Measurements from ENCODE around the gene C1orf21. TPM values are rescaled to one million over a fixed set of nuclear protein-coding genes. Genes with fewer than 3 reads are reported as not detected.

The C1orf21 gene
- total RNA-seq, 2 experiments from 2014 or later = 8.5 to 9.6 TPM

GRCh38 chr1:184390889-184391288 lies 4.1 kb downstream of the C1orf21 start:
- Mint-ChIP-seq H3K27me3 (peaks cover 56% of the 10 kb centered on the region), H3K36me3 (peaks cover 2% of the 10 kb centered on the region), H3K4me3 (no peak overlapping the region), H3K9me3 (ENCODE audit: low read depth) (no peaks in the 10 kb centered on the region), H3K27ac (no peak overlapping the region), H3K4me1 (peaks cover 13% of the 10 kb centered on the region)
- DNase-seq (no peak), ATAC-seq (no peak)
- CTCF ChIA-PET = no interaction called here

GRCh38 chr1:184392067-184392466 lies 5.2 kb downstream of the C1orf21 start:
- peaks cover 11% of the 10 kb centered on the region for H3K4me1 Mint-ChIP-seq
- no peaks in the 10 kb centered on the region for H3K9me3 Mint-ChIP-seq (ENCODE audit: low read depth)
- H3K27me3 Mint-ChIP-seq = peaks cover 62% of the 10 kb centered on the region
- peaks cover 2% of the 10 kb centered on the region for H3K36me3 Mint-ChIP-seq
- H3K27ac Mint-ChIP-seq = no peak overlapping the region
- no peak overlapping the region for H3K4me3 Mint-ChIP-seq
- CTCF ChIA-PET = no interaction called here
- DNase-seq (no peak), ATAC-seq (no peak)

DNA sequence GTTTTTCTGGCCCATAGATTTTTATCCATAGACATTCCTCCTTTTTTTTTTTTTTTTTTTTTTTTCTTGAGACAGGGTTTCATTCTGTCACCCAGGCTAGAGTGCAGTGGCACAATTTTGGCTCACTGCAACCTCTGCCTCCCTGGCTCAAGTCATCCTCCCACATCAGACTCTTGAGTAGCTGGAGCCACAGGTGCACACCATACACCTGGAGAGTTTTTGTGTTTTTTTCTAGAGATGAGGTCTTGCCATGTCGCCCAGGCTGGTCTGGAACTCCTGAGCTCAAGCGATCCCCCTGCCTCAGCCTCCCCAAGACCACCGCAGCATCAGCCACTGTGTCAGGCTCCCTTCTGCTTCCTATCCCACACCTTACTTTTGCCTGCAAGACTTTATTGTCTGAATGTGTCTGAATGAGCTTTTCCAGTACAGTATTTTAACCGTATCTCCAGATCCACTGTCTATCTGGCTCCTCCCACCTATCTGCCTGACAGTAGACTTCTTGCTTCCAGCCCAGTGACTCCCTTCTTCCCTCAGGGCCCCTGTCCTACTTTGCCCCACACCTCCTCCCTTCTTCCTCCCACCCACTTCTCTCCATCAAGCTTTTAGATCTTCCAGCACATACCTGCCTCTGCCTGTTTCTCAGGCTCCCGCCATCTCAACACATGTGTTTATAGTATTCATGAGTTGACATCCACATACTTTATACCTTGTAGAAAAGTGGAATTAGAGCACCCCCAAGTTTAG lies 6.1 kb downstream of the C1orf21 start:
- DNase-seq (no peak), ATAC-seq (no peak)
- Mint-ChIP-seq H3K4me3 (no peak overlapping the region), H3K36me3 (no peaks in the 10 kb centered on the region), H3K27me3 (peaks cover 58% of the 10 kb centered on the region), H3K9me3 (ENCODE audit: low read depth) (no peaks in the 10 kb centered on the region), H3K27ac (no peak overlapping the region), H3K4me1 (peaks cover 7% of the 10 kb centered on the region)
- CTCF ChIA-PET = no interaction called here

GRCh38 chr1:184393962-184394361 lies 7.1 kb downstream of the C1orf21 start:
- Mint-ChIP-seq H3K4me1 (no peaks in the 10 kb centered on the region), H3K4me3 (no peak overlapping the region), H3K27ac (no peak overlapping the region), H3K36me3 (no peaks in the 10 kb centered on the region), H3K9me3 (ENCODE audit: low read depth) (no peaks in the 10 kb centered on the region), H3K27me3 (peaks cover 48% of the 10 kb centered on the region)
- CTCF ChIA-PET = no interaction called here
- no peak for ATAC-seq
- no peak for DNase-seq

DNA sequence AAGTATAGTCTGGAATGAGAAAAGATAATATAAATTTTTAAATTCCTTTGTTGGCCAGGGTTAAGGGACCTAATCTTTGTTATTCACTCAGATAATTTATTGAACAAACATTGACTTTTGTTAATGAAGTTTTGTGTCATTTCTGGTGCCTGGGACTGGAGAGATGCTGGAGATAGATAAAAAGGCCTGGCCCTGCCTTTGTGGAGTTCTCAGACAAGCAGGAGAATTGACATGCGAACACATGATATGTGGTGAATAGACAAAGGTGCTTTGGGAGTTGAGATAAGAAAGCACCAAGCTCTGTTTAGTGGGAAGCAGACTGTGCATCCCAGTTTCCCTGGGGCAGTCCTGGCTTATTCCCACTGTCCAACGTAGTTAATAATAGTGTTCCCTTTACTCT lies 8.5 kb downstream of the C1orf21 start:
- ATAC-seq (no peak), DNase-seq (no peak)
- Mint-ChIP-seq H3K27ac (no peak overlapping the region), H3K36me3 (no peaks in the 10 kb centered on the region), H3K27me3 (peaks cover 35% of the 10 kb centered on the region), H3K4me3 (no peak overlapping the region), H3K4me1 (no peaks in the 10 kb centered on the region), H3K9me3 (ENCODE audit: low read depth) (no peaks in the 10 kb centered on the region)
- CTCF ChIA-PET = interaction anchor here (0.5 kb wide), 1 partner anchor 18 kb away, joined by 3 read pairs; no protein-coding TSS in a partner anchor

DNA sequence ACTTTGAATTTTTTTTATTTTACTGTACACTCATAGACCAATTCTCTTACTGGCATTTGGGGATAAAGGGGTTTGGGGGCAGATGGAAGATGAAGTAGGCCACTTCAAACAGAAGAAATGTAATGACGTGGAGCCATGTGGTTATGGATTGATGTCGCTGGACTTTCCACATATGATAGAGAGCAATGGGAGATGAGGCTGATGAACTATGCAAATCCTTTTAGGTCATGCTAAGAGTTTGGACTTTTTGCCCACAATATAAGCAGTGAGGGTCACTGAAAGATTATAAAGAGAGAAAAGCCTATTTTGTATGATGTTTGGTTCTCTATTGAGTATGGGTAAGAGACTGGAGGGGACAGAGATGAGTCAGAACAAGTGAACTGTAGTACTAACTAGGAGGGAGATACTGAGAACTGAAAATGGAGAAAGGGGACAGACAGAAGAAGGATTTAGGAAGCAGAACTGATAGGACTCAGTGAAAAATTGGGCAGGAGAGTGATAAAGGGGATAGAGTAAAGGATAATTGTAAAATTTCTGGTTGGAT lies 9.2 kb downstream of the C1orf21 start:
- DNase-seq (no peak), ATAC-seq (no peak)
- Mint-ChIP-seq H3K9me3 (ENCODE audit: low read depth) (no peaks in the 10 kb centered on the region), H3K4me3 (no peak overlapping the region), H3K27ac (no peak overlapping the region), H3K4me1 (no peaks in the 10 kb centered on the region), H3K36me3 (no peaks in the 10 kb centered on the region), H3K27me3 (peaks cover 37% of the 10 kb centered on the region)
- CTCF ChIA-PET = no interaction called here

DNA sequence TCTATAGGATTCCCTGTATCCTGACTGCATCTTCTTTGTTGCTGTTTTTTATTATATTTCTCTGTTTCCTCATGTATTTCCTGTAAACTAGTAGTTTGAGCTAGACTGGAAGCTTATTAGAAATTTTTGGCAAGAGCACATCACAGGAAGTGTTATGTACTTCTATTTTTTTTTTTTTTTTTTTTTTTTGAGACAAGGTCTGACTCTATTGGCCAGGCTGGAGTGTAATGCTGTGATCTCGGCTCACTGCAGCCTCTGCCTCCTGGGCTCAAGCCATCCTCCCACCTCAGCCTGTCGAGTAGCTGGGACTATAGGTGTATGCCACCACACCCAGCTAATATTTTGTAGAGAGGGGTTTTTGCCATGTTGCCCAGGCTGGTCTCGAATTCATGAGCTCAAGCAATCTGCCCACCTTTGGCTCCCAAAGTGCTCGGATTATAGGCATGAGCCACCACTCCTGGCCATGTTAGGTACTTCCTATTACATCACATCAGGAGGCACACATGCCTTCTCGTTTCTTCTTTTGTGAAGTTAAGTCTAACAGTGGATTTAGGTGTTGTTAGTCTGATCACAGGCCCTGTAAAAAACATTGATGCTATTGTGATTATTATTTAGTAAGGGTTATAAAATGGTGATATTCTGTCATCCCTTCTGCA lies 12.5 kb downstream of the C1orf21 start:
- no peaks in the 10 kb centered on the region for H3K4me1 Mint-ChIP-seq
- H3K4me3 Mint-ChIP-seq = no peak overlapping the region
- H3K36me3 Mint-ChIP-seq = no peaks in the 10 kb centered on the region
- no peak for DNase-seq
- no peak overlapping the region for H3K27ac Mint-ChIP-seq
- ATAC-seq = no peak
- H3K27me3 Mint-ChIP-seq = peaks cover 22% of the 10 kb centered on the region
- no peaks in the 10 kb centered on the region for H3K9me3 Mint-ChIP-seq (ENCODE audit: low read depth)
- CTCF ChIA-PET = interaction anchor here (0.7 kb wide), 1 partner anchor 676 kb away, joined by 6 read pairs; no protein-coding TSS in a partner anchor

GRCh38 chr1:184403961-184404726 lies 17.3 kb downstream of the C1orf21 start:
- CTCF ChIA-PET = no interaction called here
- no peak overlapping the region for H3K4me3 Mint-ChIP-seq
- no peaks in the 10 kb centered on the region for H3K36me3 Mint-ChIP-seq
- no peaks in the 10 kb centered on the region for H3K4me1 Mint-ChIP-seq
- H3K9me3 Mint-ChIP-seq (ENCODE audit: low read depth) = no peaks in the 10 kb centered on the region
- DNase-seq (no peak), ATAC-seq (no peak)
- H3K27me3 Mint-ChIP-seq = peaks cover 4% of the 10 kb centered on the region
- no peak overlapping the region for H3K27ac Mint-ChIP-seq

- Mint-ChIP-seq H3K4me1 (no peaks in the 10 kb centered on the region), H3K4me3 (no peak overlapping the region), H3K27ac (no peak overlapping the region), H3K27me3 (peaks cover 5% of the 10 kb centered on the region), H3K36me3 (no peaks in the 10 kb centered on the region), H3K9me3 (ENCODE audit: low read depth) (no peaks in the 10 kb centered on the region)
- CTCF ChIA-PET = no interaction called here
- ATAC-seq (no peak), DNase-seq (no peak)
These were observed 17.8 kb downstream of the C1orf21 start for GRCh38 chr1:184404727-184405027.

GRCh38 chr1:184405094-184405800 lies 18.4 kb downstream of the C1orf21 start:
- Mint-ChIP-seq H3K27ac (no peak overlapping the region), H3K9me3 (ENCODE audit: low read depth) (no peaks in the 10 kb centered on the region), H3K36me3 (no peaks in the 10 kb centered on the region), H3K27me3 (peaks cover 8% of the 10 kb centered on the region), H3K4me1 (no peaks in the 10 kb centered on the region), H3K4me3 (no peak overlapping the region)
- ATAC-seq = no peak
- no peak for DNase-seq
- CTCF ChIA-PET = no interaction called here

DNA sequence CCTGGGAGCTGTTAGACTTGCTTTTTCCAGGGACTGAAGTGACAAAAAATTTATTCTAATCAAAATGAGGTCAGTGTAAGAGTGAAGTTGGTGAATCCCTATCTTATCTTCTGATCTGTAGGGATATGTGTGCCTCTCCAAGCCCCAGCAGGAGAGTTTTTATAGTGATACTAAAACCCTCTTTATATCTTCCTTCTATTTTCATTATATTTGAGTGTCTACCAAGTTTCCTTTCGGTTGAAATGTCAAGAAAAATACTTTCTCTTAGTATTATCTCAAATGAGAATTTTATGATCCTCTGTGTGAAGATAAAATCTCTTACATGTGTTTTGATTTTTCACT lies 18.9 kb downstream of the C1orf21 start:
- H3K36me3 Mint-ChIP-seq = no peaks in the 10 kb centered on the region
- no peak overlapping the region for H3K4me3 Mint-ChIP-seq
- no peaks in the 10 kb centered on the region for H3K9me3 Mint-ChIP-seq (ENCODE audit: low read depth)
- ATAC-seq = no peak
- no peak for DNase-seq
- H3K27me3 Mint-ChIP-seq = peaks cover 5% of the 10 kb centered on the region
- H3K27ac Mint-ChIP-seq = no peak overlapping the region
- H3K4me1 Mint-ChIP-seq = no peaks in the 10 kb centered on the region
- CTCF ChIA-PET = no interaction called here

DNA sequence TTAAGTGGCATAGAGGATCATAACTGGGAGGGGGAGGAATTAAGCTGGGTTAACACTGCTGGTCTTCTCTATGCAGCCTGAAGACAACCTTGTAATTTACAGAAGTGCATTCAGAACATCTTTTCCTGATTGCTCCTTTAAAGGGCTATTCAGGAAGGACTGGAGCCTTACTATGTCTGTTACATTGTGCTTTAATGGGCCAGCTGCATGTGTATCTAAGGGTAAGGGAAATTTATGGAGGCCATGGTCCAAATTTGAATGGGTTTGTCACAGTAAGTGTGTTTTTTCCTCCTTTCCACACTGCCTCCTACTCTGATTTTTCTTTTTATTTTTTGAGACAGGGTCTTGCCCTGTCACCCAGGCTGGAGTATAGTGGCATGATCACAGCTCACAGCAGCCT lies 19.6 kb downstream of the C1orf21 start:
- Mint-ChIP-seq H3K4me3 (no peak overlapping the region), H3K9me3 (ENCODE audit: low read depth) (no peaks in the 10 kb centered on the region), H3K27ac (no peak overlapping the region), H3K27me3 (peaks cover 5% of the 10 kb centered on the region), H3K36me3 (no peaks in the 10 kb centered on the region), H3K4me1 (no peaks in the 10 kb centered on the region)
- CTCF ChIA-PET = no interaction called here
- DNase-seq (no peak), ATAC-seq (no peak)

DNA sequence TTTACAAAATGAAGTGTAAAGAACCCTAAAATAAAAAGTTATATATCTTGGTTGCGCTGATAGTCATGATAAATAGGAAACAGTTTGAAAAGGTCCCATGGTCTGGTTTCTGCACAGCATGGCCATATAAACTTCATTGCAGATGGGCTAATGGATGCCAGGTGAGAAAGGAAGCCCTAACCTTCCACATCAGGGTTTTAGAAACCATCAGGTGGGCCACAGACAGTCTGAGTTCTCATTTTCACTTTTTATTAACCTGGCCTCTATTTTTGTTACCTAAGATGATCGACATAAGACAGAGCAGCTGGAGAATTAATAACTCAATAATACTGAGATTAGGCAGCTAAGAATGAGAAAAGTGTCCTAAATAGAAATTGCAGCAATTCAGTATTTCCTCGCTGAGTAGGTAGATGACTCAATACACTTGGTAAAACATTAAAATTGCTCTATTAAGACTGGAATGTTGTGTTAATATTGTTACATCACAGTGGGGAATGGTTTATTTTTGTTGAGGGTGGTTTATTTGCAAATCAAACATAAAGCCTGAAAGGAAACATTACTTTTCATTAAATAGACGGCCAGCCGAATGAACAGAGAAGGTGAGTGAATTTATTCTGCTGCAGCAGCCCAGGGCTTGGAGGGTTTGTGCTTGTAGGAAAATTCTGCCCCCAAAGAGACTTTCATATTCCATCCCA lies 21.1 kb downstream of the C1orf21 start:
- Mint-ChIP-seq H3K9me3 (ENCODE audit: low read depth) (no peaks in the 10 kb centered on the region), H3K36me3 (no peaks in the 10 kb centered on the region), H3K4me1 (no peaks in the 10 kb centered on the region), H3K4me3 (no peak overlapping the region), H3K27ac (no peak overlapping the region), H3K27me3 (peaks cover 5% of the 10 kb centered on the region)
- no peak for ATAC-seq
- CTCF ChIA-PET = no interaction called here
- DNase-seq = no peak
